OCI-LY1 (cell line): ENCODE measurements around the gene HRH4.

Experiments
- H2AFZ ChIP-seq: fragments of 200-600 bp; sonication (generic), shearing (Covaris generic); 2 replicates; pipeline ENCODE4 v1.6.0; 2014; ENCODE audit warnings: antibody characterized with exemption, mild to moderate bottlenecking, low read length
- H3F3A ChIP-seq: fragments of 200-600 bp; sonication (generic), shearing (Covaris generic); 2 replicates; pipeline ENCODE4 v1.6.0; 2014; ENCODE audit warnings: mild to moderate bottlenecking, antibody characterized with exemption, low read length, moderate library complexity; ENCODE audit not compliant: insufficient read depth
- H3K27ac ChIP-seq: fragments of 200-600 bp; sonication (generic); 2 replicates; pipeline ENCODE4 v1.5.1; 2014; ENCODE audit warnings: low read length, mixed run types, mild to moderate bottlenecking, low read depth; ENCODE audit not compliant: poor library complexity, severe bottlenecking
- H3K27me3 ChIP-seq: fragments of 200-600 bp; sonication (generic); 2 replicates; pipeline ENCODE4 v1.6.0; 2014; ENCODE audit warnings: antibody characterized with exemption, mild to moderate bottlenecking, low read length, moderate library complexity; ENCODE audit not compliant: insufficient read depth
- H3K36me3 ChIP-seq: fragments of 200-600 bp; sonication (generic); 2 replicates; pipeline ENCODE4 v1.6.1; 2014; ENCODE audit warnings: mild to moderate bottlenecking, antibody characterized with exemption, low read length, moderate library complexity, mixed read lengths; ENCODE audit not compliant: insufficient read depth
- H3K4me1 ChIP-seq: fragments of 200-600 bp; sonication (generic); 2 replicates; pipeline ENCODE4 v1.5.1; 2014; ENCODE audit warnings: mild to moderate bottlenecking, low read length, moderate library complexity; ENCODE audit not compliant: insufficient read depth, severe bottlenecking
- H3K4me2 ChIP-seq: fragments of 200-600 bp; sonication (generic), shearing (Covaris generic); 2 replicates; pipeline ENCODE4 v1.6.1; 2014; ENCODE audit warnings: low read length
- H3K4me3 ChIP-seq: fragments of 200-600 bp; sonication (generic); 2 replicates; pipeline ENCODE4 v1.5.1; 2014; ENCODE audit warnings: low read length, low read depth, mild to moderate bottlenecking, mixed read lengths; ENCODE audit not compliant: poor library complexity, severe bottlenecking
- H3K79me2 ChIP-seq: fragments of 200-600 bp; shearing (Covaris generic); 2 replicates; pipeline ENCODE4 v1.6.1; 2016; ENCODE audit warnings: mixed run types, low read length, mixed read lengths; ENCODE audit not compliant: insufficient read depth
- H3K9ac ChIP-seq: fragments of 200-600 bp; sonication (generic), shearing (Covaris generic); 2 replicates; pipeline ENCODE4 v1.6.1; 2014; ENCODE audit warnings: mild to moderate bottlenecking, low read length, mixed read lengths
- H3K9me2 ChIP-seq: fragments of 200-600 bp; sonication (generic), shearing (Covaris generic); 2 replicates; pipeline ENCODE4 v1.6.1; 2014; ENCODE audit warnings: low read depth, mild to moderate bottlenecking, low read length, mixed read lengths
- H3K9me3 ChIP-seq: fragments of 200-600 bp; shearing (Covaris generic); 2 replicates; pipeline ENCODE4 v1.6.1; 2014; ENCODE audit warnings: low read length, mixed read lengths
- H4K20me1 ChIP-seq: fragments of 200-600 bp; sonication (generic), shearing (Covaris generic); 2 replicates; pipeline ENCODE4 v1.6.0; 2016; ENCODE audit warnings: mild to moderate bottlenecking, low read length; ENCODE audit not compliant: insufficient read depth
- EZH2 ChIP-seq: fragments of 200-600 bp; sonication (generic), shearing (Covaris generic); IDR thresholded peaks from 2 replicates; pipeline ENCODE4 v1.8.0; 2017; ENCODE audit warnings: borderline replicate concordance, mixed run types, mild to moderate bottlenecking, antibody characterized with exemption, low read length, moderate library complexity, mixed read lengths
- TF ChIP-seq, protein P1 (sequence below): fragments of 200-600 bp; sonication (generic), shearing (Covaris generic); IDR thresholded peaks from 2 replicates; pipeline ENCODE4 v1.5.1; 2017; ENCODE audit warnings: mild to moderate bottlenecking, antibody characterized with exemption, low read length, moderate library complexity, mixed read lengths

HRH4 gene

GRCh38 chr18:24447961-24448360 is 12.5 kb upstream of the HRH4 start:
- no peak overlapping the region for H3K4me3 ChIP-seq
- H3K4me2 ChIP-seq = no peak overlapping the region
- no peaks in the 10 kb centered on the region for H3K9me3 ChIP-seq
- no peak overlapping the region for H3K27ac ChIP-seq
- no peak overlapping the region for H3K9ac ChIP-seq
- no peak overlapping the region for H2AFZ ChIP-seq
- no peaks in the 10 kb centered on the region for H3K36me3 ChIP-seq
- H4K20me1 ChIP-seq = no peaks in the 10 kb centered on the region
- H3K27me3 ChIP-seq = no peaks in the 10 kb centered on the region
- no peaks in the 10 kb centered on the region for H3F3A ChIP-seq
- H3K79me2 ChIP-seq = no peaks in the 10 kb centered on the region
- no peaks in the 10 kb centered on the region for H3K4me1 ChIP-seq
- no peaks in the 10 kb centered on the region for H3K9me2 ChIP-seq
- TF ChIP-seq EZH2 = no peak
- TF ChIP-seq, protein P1, sequence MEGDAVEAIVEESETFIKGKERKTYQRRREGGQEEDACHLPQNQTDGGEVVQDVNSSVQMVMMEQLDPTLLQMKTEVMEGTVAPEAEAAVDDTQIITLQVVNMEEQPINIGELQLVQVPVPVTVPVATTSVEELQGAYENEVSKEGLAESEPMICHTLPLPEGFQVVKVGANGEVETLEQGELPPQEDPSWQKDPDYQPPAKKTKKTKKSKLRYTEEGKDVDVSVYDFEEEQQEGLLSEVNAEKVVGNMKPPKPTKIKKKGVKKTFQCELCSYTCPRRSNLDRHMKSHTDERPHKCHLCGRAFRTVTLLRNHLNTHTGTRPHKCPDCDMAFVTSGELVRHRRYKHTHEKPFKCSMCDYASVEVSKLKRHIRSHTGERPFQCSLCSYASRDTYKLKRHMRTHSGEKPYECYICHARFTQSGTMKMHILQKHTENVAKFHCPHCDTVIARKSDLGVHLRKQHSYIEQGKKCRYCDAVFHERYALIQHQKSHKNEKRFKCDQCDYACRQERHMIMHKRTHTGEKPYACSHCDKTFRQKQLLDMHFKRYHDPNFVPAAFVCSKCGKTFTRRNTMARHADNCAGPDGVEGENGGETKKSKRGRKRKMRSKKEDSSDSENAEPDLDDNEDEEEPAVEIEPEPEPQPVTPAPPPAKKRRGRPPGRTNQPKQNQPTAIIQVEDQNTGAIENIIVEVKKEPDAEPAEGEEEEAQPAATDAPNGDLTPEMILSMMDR = no peak

- Histone ChIP-seq H3K9me3 (no peaks in the 10 kb centered on the region), H3K27ac (no peak overlapping the region), H3K4me2 (no peak overlapping the region), H3K4me3 (no peak overlapping the region), H3K79me2 (no peaks in the 10 kb centered on the region), H2AFZ (no peak overlapping the region), H3F3A (no peaks in the 10 kb centered on the region), H3K9ac (no peak overlapping the region), H3K4me1 (no peaks in the 10 kb centered on the region), H3K36me3 (no peaks in the 10 kb centered on the region), H3K27me3 (no peaks in the 10 kb centered on the region), H3K9me2 (no peaks in the 10 kb centered on the region), H4K20me1 (no peaks in the 10 kb centered on the region)
- no peak for TF ChIP-seq EZH2
Measured at GRCh38 chr18:24456549-24456948, 3.9 kb upstream of the HRH4 start.

GRCh38 chr18:24459772-24460171 is 665 bp upstream of the HRH4 start:
- no peaks in the 10 kb centered on the region for H3K79me2 ChIP-seq
- no peaks in the 10 kb centered on the region for H3F3A ChIP-seq
- TF ChIP-seq, protein P1 = no peak
- TF ChIP-seq EZH2 = no peak
- H3K4me1 ChIP-seq = no peaks in the 10 kb centered on the region
- H3K27ac ChIP-seq = no peak overlapping the region
- no peaks in the 10 kb centered on the region for H4K20me1 ChIP-seq
- H3K4me2 ChIP-seq = no peak overlapping the region
- H3K9me2 ChIP-seq = no peaks in the 10 kb centered on the region
- no peak overlapping the region for H3K4me3 ChIP-seq
- no peaks in the 10 kb centered on the region for H3K27me3 ChIP-seq
- no peaks in the 10 kb centered on the region for H3K9me3 ChIP-seq
- no peak overlapping the region for H3K9ac ChIP-seq
- H2AFZ ChIP-seq = no peak overlapping the region
- H3K36me3 ChIP-seq = no peaks in the 10 kb centered on the region

GRCh38 chr18:24461996-24462395 is 1.6 kb downstream of the HRH4 start:
- Histone ChIP-seq H3F3A (no peaks in the 10 kb centered on the region), H3K27ac (no peak overlapping the region), H3K79me2 (no peaks in the 10 kb centered on the region), H3K9me2 (no peaks in the 10 kb centered on the region), H3K36me3 (no peaks in the 10 kb centered on the region), H3K4me2 (no peak overlapping the region), H4K20me1 (no peaks in the 10 kb centered on the region), H3K9ac (no peak overlapping the region), H3K4me3 (no peak overlapping the region), H2AFZ (no peak overlapping the region), H3K9me3 (no peaks in the 10 kb centered on the region), H3K27me3 (no peaks in the 10 kb centered on the region), H3K4me1 (no peaks in the 10 kb centered on the region)
- TF ChIP-seq, protein P1 = no peak
- TF ChIP-seq EZH2 = no peak
